ENCODE data around the gene EFR3B. TPM values are rescaled to one million over a fixed set of nuclear protein-coding genes. Genes with fewer than 3 reads are reported as not detected.
"Not testable (repeated sequence)": the region's sequence is repeated elsewhere in the genome, so short reads cannot be mapped to it uniquely, and the experiment has no call there.

The EFR3B gene
- total RNA-seq, 3 donors from 2014 or later (not counting 1 experiment from before 2014, with no cell fraction given) = 0.05 TPM; not detected in 2

GRCh38 chr2:25145803-25146202 lies 103.9 kb downstream of the EFR3B start:
- TF ChIP-seq CTCF (IDR thresholded peaks at IDR 0.05) = no peak
- ATAC-seq (peak; percentile 69 to 94 (median 93)), DNase-seq (peak in 1 of 2 donors; percentile 42)
- H3K27ac Mint-ChIP-seq = no peak overlapping the region
- Histone ChIP-seq H3K4me1 (ENCODE audit: control insufficient read depth, insufficient read depth, low read length) (no peaks in the 10 kb centered on the region), H3K4me3 (ENCODE audit: low read length) (no peak overlapping the region), H3K27ac (ENCODE audit: low read length) (no peak overlapping the region), H3K36me3 (ENCODE audit: control insufficient read depth, insufficient read depth, low read length) (no peaks in the 10 kb centered on the region), H3K27me3 (ENCODE audit: control insufficient read depth, insufficient read depth, low read length) (no peaks in the 10 kb centered on the region), H3K9me3 (ENCODE audit: control insufficient read depth, insufficient read depth, low read length) (no peaks in the 10 kb centered on the region)
- H3K4me3 Mint-ChIP-seq = no peak overlapping the region
- no peaks in the 10 kb centered on the region for H3K9me3 Mint-ChIP-seq
- intact Hi-C loops (cut with micrococcal nuclease) = no loop called here
- H3K4me1 Mint-ChIP-seq = peaks cover 6 to 15% of the 10 kb centered on the region in 2 donors
- H3K36me3 Mint-ChIP-seq = no peaks in the 10 kb centered on the region
- peaks cover 5 to 15% of the 10 kb centered on the region in 2 donors for H3K27me3 Mint-ChIP-seq (ENCODE audit: low read depth in 2 of 2)
- WGBS (ENCODE audit: insufficient coverage) = 31% methylated on average over 6 of the region's 6 CpGs

- intact Hi-C loops (cut with micrococcal nuclease) = no loop called here
- TF ChIP-seq CTCF (IDR thresholded peaks at IDR 0.05) = no peak
- 93% methylated on average over 10 of the region's 10 CpGs for WGBS (ENCODE audit: insufficient coverage)
Measured at GRCh38 chr2:25146896-25147295, 105.0 kb downstream of the EFR3B start.

GRCh38 chr2:25149646-25150045 lies 107.8 kb downstream of the EFR3B start:
- WGBS (ENCODE audit: insufficient coverage) = 84% methylated on average over 6 of the region's 6 CpGs
- Histone ChIP-seq H3K36me3 (ENCODE audit: control insufficient read depth, insufficient read depth, low read length) (no peaks in the 10 kb centered on the region), H3K9me3 (ENCODE audit: control insufficient read depth, insufficient read depth, low read length) (no peaks in the 10 kb centered on the region), H3K27ac (ENCODE audit: low read length) (no peak overlapping the region), H3K4me3 (ENCODE audit: low read length) (no peak overlapping the region), H3K27me3 (ENCODE audit: control insufficient read depth, insufficient read depth, low read length) (no peaks in the 10 kb centered on the region), H3K4me1 (ENCODE audit: control insufficient read depth, insufficient read depth, low read length) (no peaks in the 10 kb centered on the region)
- DNase-seq = no peak
- no peaks in the 10 kb centered on the region for H3K9me3 Mint-ChIP-seq
- peaks cover 6 to 15% of the 10 kb centered on the region in 2 donors for H3K4me1 Mint-ChIP-seq
- intact Hi-C loops (cut with micrococcal nuclease) = no loop called here
- ATAC-seq = no peak
- no peaks in the 10 kb centered on the region for H3K36me3 Mint-ChIP-seq
- no peak overlapping the region for H3K4me3 Mint-ChIP-seq
- no peak for TF ChIP-seq CTCF (IDR thresholded peaks at IDR 0.05)
- H3K27ac Mint-ChIP-seq = no peak overlapping the region
- H3K27me3 Mint-ChIP-seq (ENCODE audit: low read depth in 2 of 2) = peaks cover 10 to 15% of the 10 kb centered on the region in 2 donors

More at GRCh38 chr2:25146896-25147295, 105.0 kb downstream of the EFR3B start:
- Mint-ChIP-seq H3K4me1 (peaks cover 6 to 15% of the 10 kb centered on the region in 2 donors), H3K27ac (no peak overlapping the region), H3K9me3 (no peaks in the 10 kb centered on the region), H3K27me3 (ENCODE audit: low read depth in 2 of 2) (peaks cover 5 to 15% of the 10 kb centered on the region in 2 donors), H3K36me3 (no peaks in the 10 kb centered on the region), H3K4me3 (no peak overlapping the region)
- Histone ChIP-seq H3K9me3 (ENCODE audit: control insufficient read depth, insufficient read depth, low read length) (no peaks in the 10 kb centered on the region), H3K27ac (ENCODE audit: low read length) (no peak overlapping the region), H3K36me3 (ENCODE audit: control insufficient read depth, insufficient read depth, low read length) (no peaks in the 10 kb centered on the region), H3K4me1 (ENCODE audit: control insufficient read depth, insufficient read depth, low read length) (no peaks in the 10 kb centered on the region), H3K4me3 (ENCODE audit: low read length) (no peak overlapping the region), H3K27me3 (ENCODE audit: control insufficient read depth, insufficient read depth, low read length) (no peaks in the 10 kb centered on the region)
- ATAC-seq = no peak
- no peak for DNase-seq

GRCh38 chr2:25150993-25151392 lies 109.1 kb downstream of the EFR3B start:
- H3K36me3 ChIP-seq (ENCODE audit: control insufficient read depth, insufficient read depth, low read length); H3K27me3 ChIP-seq (ENCODE audit: control insufficient read depth, insufficient read depth, low read length); H3K4me1 ChIP-seq (ENCODE audit: control insufficient read depth, insufficient read depth, low read length); H3K9me3 ChIP-seq (ENCODE audit: control insufficient read depth, insufficient read depth, low read length); H3K27ac Mint-ChIP-seq; H3K36me3 Mint-ChIP-seq; H3K4me1 Mint-ChIP-seq; H3K27ac ChIP-seq (ENCODE audit: low read length); intact Hi-C loops (cut with micrococcal nuclease); H3K4me3 Mint-ChIP-seq; H3K4me3 ChIP-seq (ENCODE audit: low read length); DNase-seq; H3K9me3 Mint-ChIP-seq; ATAC-seq: not testable (repeated sequence)
- H3K27me3 Mint-ChIP-seq (ENCODE audit: low read depth in 2 of 2) = peaks cover 10% of the 10 kb centered on the region in 2 donors
- WGBS (ENCODE audit: insufficient coverage) = 31% methylated on average over 5 of the region's 5 CpGs
